ENCODE data around the gene ARL11. TPM values are rescaled to one million over a fixed set of nuclear protein-coding genes. Genes with fewer than 3 reads are reported as not detected.
"Not testable (repeated sequence)": the region's sequence is repeated elsewhere in the genome, so short reads cannot be mapped to it uniquely, and the experiment has no call there.

ARL11 gene
- 0.27 TPM for total RNA-seq
- long read RNA-seq, result 0 reads

DNA sequence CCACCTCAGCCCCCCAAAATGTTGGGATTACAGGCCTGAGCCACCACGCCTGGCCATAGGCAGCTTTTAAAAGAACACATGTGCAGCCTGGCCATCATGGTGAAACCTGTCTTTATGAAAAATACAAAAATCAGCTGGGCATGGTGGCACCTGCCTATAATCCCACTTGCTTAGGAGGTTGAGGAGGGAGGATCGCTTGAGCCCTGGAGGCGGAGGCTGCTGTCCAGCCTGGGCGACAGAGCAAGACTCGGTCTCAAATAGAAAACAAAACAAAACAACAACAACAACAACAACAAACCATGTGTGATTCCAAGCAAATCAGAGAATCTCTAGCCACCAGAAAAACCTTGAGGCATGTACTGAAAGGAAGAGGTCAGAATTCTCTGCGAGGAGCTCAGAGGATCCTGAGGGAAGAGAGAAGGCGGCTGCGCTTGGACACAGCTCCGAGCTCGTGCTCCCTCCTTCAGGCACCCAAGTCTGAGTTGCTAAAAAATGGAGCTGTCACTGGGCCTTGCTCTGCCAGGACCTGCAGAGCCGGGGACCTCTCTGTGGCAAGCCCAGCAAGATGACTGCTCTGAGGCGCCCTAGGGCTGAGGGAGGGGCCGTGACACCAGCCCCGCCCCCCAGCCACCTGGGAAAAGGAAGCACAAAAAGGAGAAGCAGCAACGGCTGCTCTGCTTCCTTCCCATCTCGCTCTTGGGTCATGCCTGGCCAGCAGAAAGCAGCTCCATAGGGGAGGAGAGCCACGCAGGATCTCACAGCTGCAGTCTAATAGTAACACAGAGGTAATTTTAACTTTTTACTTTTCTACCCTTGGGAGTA is at the start of gene ARL11:
Gene ARL11, plus strand, starts transcription at position 677 of the 822 bp plus-strand sequence. CDS start 1,941 bp downstream, outside the sequence.
- intact Hi-C loops (cut with DNase I), result no loop called here
- DNase-seq (ENCODE audit: low spot score), result peak; percentile 93

DNA sequence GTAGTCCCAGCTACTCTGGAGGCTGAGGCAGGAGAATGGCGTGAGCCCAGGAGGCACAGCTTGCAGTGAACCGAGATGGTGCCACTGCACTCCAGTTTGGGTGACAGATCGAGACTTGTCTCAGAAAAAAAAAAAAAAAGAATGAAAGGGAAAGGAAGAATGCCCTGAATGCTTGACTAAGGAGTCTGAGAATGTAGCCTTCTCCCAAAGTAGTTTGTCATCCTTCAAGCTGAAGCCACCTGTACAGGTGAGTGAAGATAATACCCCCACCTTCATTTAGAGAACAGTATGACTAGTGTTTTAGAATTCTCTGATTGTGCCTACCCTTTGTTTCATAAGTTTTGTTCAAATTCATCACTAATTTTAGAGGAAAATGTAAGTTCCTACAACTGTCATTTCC is 48.8 kb upstream of the ARL11 start:
- DNase-seq (ENCODE audit: low spot score), result no peak
- intact Hi-C loops (cut with DNase I), result no loop called here

DNA sequence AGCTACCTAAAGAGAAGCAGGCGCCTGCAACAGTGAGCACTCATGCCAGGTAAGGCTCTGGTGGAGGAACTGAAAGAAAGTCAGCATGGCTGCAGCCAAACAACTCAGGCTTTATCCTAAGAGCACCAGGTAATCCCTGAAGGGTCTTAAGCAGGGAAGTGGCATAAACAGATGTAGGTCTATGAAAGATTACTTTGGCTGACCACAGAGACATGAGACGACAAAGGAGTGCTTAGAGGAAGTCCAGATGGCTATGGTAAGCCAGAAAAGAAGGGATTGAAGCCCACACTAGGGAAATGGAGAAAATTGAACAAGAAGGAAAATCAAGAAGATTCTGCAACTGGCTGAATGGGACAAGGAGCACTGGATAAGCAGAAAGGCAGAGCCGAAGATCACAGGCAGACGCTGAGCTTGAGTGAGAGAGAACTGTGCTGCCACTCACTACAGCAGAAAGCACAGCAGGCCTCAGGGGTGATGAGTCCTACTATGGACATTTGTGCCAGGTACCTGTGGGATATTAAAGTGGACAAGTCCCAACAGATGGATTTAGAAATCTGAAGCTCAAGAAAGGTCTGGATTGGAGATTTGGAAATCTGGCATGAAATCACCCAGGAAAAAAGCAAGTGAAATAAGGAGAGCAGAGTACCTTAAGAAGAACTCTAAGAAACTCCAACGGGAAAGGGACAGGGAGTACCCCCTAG is 47.2 kb upstream of the ARL11 start:
- intact Hi-C loops (cut with DNase I), result no loop called here
- DNase-seq (ENCODE audit: low spot score), result no peak

DNA sequence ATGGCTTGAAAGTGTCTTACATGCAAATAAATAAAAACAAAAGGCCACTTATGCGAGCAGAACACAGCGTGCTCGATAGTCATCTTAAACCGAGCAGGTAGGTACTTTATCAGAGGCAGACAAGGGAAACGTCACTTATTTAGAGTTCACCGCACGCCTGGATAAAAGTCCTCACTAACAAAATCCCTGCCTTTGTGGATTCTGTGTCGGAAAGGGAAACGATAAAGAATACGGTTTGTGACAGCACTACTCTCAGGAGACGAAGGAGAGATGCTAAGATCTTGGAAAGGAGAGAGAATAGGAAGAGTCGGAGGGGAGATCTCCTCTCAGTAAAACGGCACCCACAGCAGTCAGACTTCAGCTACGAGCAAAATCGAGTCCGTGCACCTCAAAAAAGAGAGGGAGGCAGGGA is 43.5 kb upstream of the ARL11 start:
- no peak for DNase-seq (ENCODE audit: low spot score)
- intact Hi-C loops (cut with DNase I), result loop anchor here (2.0 to 5.0 kb wide), 2 partner anchors 87 to 138 kb away; partner anchors contain the start of gene PHF11

DNA sequence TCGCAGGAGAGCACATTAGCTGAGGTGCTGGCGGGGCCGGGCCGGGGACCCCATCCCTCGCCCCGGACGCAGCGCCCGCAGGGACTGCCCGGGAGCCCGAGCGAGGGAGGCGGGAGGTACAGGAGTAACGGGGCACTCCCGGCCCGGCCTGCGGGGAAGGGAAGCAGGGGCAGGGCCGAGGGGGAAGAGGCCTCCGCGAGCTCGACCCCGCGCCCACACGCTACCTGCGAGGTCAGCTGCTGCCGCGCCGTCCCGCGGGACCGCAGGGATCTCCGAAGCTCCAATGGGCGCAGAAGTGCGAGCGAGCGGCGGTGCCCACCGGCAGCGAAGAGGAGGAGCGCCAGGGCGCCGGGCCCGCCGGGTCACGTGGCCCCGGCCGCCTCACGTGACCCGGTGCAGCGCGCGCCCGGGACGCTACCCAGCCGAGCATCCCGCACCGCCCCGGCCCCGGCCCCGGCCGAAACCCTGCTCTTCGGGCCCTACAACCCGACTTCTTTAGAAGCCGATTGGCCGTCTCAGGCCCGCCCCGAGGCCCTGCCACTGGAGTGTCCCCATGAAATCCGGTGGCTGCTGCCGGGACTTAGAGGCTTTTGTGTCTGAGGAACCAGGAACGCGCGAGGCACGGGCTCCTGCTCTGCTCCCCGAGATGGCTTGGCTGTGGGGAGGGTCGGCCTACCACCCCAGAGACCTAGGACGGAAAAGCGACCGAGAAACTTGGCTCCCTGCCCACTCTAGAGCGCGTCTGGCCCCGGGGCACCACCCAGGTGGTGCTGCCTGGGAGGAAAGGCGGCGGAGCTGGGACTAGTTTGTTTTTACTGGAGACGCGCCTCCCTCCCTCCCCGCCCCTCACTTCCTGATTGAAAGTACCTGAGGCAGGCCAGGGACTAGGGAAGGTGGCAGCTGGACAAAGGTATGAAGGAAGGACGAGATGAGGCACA is 42.8 kb upstream of the ARL11 start, which contains the start of gene RCBTB1:
Gene RCBTB1, minus strand, starts transcription at position 339 of the 938 bp plus-strand sequence. CDS start 18,279 bp downstream, outside the sequence.
- intact Hi-C loops (cut with DNase I), result loop anchor here (2.0 to 5.0 kb wide), 2 partner anchors 88 to 139 kb away; partner anchors contain the start of gene PHF11
- DNase-seq (ENCODE audit: low spot score), result peak; percentile 83

DNA sequence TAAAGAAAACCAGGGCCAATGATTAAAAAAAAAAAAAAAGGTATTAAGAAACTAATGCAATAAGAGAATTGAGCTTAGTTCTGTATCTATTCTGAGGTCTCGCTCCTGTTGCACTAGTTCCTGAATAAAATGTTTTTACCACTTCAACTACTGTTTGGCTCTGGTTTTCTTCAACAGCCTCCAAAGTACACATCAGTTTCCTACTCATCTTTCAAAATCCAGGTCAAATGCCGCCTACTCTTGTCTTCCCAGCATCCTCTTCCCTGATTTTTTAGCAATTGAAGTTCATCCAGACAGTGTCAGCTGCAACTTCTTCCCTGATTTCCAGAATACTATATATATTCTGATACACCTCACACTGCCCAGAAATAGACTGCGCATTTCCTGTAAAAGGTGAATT is 41.6 kb upstream of the ARL11 start:
- intact Hi-C loops (cut with DNase I), result loop anchor here (5.0 kb wide), 1 partner anchor 89 kb away; the partner anchor contains the start of gene PHF11
- DNase-seq (ENCODE audit: low spot score), result no peak

DNA sequence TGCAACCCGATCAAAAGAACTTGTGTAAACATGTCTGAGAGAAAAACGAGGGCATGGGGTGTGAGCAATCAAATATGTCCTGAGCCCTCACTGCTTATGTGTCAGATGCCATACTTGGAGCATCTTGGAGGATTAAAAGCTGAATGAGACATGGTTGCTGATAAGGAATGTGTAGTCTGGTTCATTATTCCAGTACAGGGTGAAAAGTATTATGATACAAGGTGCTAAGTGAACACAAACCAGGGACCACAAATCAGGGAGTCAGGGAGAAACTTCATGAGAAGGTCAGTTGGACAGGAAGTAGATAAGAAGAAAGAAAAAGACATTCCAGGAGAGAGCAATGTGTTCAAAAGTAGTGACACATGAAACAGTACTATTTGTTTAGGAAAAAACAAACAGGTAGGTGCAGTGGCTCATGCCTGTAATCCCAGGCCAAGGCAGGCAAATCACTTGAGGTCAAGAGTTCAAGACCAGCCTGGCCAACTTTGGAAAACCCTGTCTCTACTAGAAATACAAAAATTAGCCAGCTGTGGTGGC is 40.9 kb upstream of the ARL11 start:
- DNase-seq (ENCODE audit: low spot score), result no peak
- intact Hi-C loops (cut with DNase I), result loop anchor here (5.0 kb wide), 1 partner anchor 90 kb away; the partner anchor contains the start of gene PHF11

DNA sequence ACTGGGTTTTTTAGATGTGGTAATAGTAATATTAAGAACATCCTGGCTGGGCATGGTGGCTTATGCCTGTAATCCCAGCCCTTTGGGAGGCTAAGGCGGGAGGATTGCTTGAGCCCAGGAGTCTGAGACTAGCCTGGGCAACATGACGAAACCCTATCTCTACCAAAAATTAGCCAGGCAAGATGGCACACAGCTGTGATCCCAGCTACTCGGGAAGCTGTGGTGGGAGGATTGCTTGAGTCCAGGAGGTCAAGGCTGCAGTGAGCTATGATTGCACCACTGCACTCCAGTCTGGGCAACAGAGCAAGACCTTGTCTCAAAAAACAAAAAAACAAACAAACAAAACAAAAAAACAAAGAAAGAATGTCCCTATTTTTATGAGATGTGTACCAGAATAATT is 37.6 kb upstream of the ARL11 start:
- intact Hi-C loops (cut with DNase I); DNase-seq (ENCODE audit: low spot score): not testable (repeated sequence)

DNA sequence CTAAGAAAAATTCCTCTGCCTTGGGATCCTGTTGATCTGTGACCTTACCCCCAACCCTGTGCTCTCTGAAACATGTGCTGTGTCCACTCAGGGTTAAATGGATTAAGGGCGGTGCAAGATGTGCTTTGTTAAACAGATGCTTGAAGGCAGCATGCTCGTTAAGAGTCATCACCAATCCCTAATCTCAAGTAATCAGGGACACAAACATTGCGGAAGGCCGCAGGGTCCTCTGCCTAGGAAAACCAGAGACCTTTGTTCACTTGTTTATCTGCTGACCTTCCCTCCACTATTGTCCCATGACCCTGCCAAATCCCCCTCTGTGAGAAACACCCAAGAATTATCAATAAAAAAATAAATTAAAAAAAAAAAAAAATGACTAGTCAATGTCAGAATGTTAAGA is 34.4 kb upstream of the ARL11 start:
- DNase-seq (ENCODE audit: low spot score); intact Hi-C loops (cut with DNase I): not testable (repeated sequence)

DNA sequence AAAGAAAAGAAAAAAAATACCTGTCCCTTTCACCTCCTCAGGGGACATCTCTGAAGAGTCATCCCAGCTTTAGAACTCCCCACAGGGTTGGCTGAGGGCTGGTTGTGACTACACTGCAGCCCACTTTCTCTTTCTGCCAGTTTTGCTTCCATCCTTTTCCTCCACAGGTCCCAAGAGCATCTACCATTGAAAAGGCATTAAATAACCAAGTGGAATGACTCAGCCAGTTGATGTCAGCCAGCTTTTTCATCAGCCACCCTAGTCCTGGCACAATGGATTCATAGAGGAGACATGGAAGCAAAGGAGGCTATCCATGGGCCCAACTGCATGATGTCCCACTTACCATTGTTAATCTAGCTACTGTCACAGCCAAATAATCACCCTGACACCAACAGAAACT is 33.7 kb upstream of the ARL11 start:
- no peak for DNase-seq (ENCODE audit: low spot score)
- intact Hi-C loops (cut with DNase I), result no loop called here

DNA sequence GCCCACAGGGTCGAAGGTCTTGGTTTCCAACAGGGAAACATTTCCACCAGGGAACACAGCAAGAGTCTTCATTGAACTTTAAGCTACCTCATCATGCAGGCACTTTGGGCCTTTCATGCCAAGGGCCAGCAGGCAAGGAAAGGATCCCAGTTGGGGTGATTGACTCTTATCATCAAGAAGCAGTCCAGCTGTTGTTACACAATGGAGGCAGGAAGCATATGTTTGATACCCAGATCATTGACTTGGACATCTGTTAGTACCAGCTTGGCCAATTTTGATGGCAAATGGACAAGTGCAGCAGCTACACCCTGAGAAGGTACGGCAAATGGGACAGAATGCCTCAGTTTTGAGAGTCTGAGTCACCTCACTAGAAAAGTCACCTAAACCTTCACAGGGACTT is 32.1 kb upstream of the ARL11 start:
- intact Hi-C loops (cut with DNase I), result no loop called here
- no peak for DNase-seq (ENCODE audit: low spot score)

DNA sequence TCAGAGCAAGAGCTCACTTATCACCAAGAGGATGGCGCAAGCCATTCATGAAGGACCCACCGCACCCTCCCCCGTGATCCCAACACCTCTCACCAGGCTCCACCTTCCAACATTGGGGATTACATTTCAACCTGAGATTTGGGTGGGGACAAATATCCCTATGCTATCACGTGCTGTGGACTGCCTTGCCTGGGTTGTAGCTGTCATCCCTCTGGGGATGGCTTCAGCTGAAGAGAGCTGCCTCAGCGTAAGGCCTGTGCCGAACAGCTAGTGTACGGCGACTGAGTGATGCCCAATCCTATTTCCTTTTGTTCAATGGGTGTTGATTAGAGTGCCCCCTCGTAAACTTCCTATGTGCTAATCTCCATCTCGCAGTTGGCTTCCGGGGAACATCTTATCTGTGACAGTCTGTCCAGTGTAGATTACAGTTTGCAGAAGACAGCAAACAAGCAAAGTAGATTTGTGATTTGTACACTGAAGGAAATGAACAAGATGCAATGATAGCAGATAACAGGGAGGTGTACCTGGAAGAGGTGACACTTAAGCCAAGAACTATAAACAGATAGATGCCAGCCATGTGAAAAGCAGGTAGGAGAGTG is 31.2 kb upstream of the ARL11 start:
- intact Hi-C loops (cut with DNase I), result no loop called here
- no peak for DNase-seq (ENCODE audit: low spot score)

DNA sequence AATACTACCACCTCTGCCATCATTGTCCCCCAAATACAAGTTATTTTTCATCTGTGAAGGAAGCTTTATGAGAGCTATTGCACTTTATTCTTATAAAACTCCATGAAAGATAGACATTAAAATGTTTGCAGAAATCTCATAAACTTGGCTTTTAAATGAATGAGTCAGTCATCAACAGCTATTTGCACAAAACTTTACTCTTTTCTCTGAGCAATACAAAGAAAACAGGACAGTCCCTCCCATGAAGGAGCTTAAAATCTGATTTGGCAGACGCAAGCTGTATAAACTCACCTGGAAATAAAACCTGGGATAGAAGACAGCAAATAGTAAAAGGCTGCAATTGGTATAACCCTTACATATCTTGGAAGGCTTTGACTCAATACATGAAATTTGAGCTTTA is 26.3 kb upstream of the ARL11 start:
- DNase-seq (ENCODE audit: low spot score), result no peak
- intact Hi-C loops (cut with DNase I), result loop anchor here (10.0 kb wide), 1 partner anchor 47 kb away; no protein-coding TSS in a partner anchor

DNA sequence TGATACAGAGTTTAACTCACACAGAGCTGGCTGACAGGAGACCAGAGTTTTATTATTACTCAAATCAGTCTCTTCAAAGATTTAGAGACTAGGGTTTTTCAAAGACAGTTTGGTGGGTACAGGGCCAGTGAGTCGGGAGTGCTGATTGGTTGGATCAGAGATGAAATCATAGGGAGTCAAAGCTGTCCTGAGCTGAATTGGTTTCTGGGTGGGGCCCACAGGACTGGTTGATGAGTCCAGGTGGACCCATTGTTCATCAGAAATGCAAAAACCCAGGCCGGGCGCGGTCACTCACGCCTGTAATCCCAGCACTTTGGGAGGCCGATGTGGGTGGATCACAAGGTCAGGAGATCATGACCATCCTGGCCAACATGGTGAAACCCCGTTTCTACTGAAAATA is 25.7 kb upstream of the ARL11 start:
- intact Hi-C loops (cut with DNase I), result loop anchor here (10.0 kb wide), 1 partner anchor 48 kb away; no protein-coding TSS in a partner anchor
- not testable (repeated sequence) for DNase-seq (ENCODE audit: low spot score)

DNA sequence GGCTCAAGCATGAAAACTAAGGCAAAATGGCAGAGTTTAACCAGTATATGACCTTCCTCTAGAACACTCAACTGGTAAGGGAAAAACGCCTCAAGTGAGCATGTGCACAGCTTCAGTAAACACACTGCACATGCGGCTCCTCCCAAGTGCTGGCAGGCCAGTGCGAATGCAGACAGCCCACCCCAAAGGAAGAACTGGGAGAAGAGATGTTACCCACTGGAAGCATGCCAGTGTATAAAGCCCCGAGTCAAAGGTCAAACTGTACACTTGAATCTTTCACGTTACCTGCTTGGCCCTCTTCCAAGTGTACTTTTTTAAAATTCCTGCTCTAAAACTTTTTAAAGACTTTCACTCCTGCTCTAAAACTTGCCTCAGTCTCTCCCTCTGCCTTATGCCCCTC is 23.7 kb upstream of the ARL11 start:
- intact Hi-C loops (cut with DNase I), result loop anchor here (10.0 kb wide), 1 partner anchor 50 kb away; no protein-coding TSS in a partner anchor
- DNase-seq (ENCODE audit: low spot score), result no peak

DNA sequence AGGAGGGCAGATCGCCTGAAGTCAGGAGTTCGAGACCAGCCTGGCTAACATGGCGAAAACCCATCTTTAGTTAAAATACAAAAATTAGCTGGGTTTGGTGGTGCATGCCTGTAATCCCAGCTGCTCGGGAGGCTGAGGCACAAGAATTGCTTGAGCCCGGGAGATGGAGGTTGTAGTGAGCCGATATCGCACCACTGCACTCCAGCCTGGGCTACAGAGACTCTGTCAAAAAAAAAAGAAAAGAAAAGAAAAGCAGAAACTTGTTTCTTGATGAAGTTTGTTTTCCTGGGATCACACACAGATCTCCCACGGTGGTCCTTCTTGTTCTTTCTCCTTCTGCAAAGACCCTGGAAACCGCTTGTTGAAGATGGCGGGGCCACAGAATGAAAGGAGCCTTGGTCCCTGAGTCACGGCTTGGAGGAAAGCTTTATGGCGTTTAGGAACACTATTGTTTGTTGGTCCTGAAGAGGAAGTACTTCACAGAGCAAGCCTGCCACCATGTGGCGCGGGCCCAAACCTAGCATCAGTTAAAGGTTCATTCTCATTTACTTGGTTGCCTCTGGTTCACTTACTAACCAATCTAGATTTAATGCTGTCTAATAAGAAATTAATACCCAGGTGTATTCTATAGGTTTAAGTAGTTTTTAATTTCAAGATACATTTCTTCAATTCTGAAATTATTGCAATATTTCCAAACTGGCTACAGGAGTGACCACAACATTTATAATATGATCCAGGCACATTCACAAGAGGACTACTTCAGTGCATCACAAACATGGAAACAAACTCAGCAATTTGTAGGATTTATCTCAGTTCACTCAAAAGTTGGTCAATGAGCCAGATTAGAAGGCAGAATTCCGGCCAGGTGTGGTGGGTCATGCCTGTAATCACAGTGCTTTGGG is 21.3 kb upstream of the ARL11 start:
- intact Hi-C loops (cut with DNase I), result loop anchor here (1.0 to 10.0 kb wide), 4 partner anchors 52 to 306 kb away; partner anchors contain the start of genes CAB39L, PHF11 and SETDB2

DNA sequence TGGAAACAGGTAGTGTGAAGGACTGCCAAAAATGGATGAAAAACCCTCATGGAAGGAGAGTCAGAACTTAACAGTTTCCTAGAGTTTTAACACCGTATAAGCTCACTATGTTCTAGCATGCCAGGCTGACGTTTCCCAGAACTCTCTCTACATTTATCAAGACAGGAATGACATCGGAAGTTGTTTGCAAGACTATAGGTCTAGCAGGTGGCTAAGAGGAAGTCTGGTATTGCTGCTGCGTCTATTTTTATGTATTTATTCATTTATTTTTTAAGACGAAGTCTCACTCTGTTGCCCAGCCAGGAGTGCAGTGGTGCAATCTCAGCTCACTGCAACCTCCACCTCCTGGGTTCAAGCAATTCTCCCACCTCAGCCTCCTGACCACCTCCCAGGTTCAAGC is 20.5 kb upstream of the ARL11 start:
- no peak for DNase-seq (ENCODE audit: low spot score)
- intact Hi-C loops (cut with DNase I), result loop anchor here (1.0 to 10.0 kb wide), 4 partner anchors 53 to 306 kb away; partner anchors contain the start of genes CAB39L, PHF11 and SETDB2

More for the DNA sequence above, 21.3 kb upstream of the ARL11 start:
- peak; percentile 94 for DNase-seq (ENCODE audit: low spot score)
